GM12864 (cell line): Measurements from ENCODE around the gene BRF1.

Source experiments
- DNase-seq: peaks from one replicate; pipeline ENCODE4 v3.0.0-alpha.2; 2011; ENCODE audit warnings: low read depth
- H3K4me3 ChIP-seq: 2 replicates; pipeline ENCODE4 v1.5.1; 2011; ENCODE audit warnings: mild to moderate bottlenecking, low read depth, low read length, control low read depth
- TF ChIP-seq, protein P1 (sequence below): IDR thresholded peaks from 2 replicates; pipeline ENCODE4 v1.5.1; 2011; ENCODE audit warnings: low read depth, mild to moderate bottlenecking, moderate library complexity, low read length, control low read depth, inconsistent platforms; ENCODE audit errors: missing control alignments

The BRF1 gene

DNA sequence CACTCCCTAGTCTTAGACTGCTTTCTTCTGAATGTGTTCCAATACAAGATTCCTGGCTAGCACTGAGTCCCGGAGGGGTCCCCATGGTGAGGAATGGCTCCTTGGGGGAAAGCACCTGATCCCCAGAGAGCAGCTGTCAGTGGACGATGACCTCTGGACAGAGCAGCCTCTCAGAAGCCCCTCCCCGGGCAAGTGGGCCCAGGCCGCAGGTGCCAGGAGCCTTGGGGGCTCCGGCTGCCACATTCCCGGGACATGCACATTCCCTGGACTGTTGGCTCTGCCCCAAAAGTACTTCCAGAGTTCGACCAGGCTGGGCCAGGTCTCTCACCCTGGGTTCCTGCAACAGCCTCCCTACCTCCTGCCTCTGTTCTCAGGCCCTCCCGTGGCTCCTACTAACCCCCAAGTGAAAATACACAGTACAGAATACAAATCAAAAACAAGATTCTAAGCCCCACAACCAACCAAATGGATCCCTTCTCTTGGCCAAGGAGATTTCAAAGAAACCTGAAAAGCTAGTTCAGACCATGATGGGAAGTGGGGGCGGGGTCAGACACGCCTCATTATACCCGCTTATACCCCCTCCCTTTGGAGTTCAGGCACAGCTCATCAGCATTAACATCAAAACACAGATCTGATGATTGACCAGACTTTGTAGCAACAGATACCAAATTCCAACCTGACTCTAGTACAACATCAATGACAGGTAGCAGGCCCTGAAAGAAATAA is 75.8 kb downstream of the BRF1 start:
- H3K4me3 ChIP-seq, result no peak overlapping the region
- DNase-seq, result no peak
- TF ChIP-seq, protein P1, sequence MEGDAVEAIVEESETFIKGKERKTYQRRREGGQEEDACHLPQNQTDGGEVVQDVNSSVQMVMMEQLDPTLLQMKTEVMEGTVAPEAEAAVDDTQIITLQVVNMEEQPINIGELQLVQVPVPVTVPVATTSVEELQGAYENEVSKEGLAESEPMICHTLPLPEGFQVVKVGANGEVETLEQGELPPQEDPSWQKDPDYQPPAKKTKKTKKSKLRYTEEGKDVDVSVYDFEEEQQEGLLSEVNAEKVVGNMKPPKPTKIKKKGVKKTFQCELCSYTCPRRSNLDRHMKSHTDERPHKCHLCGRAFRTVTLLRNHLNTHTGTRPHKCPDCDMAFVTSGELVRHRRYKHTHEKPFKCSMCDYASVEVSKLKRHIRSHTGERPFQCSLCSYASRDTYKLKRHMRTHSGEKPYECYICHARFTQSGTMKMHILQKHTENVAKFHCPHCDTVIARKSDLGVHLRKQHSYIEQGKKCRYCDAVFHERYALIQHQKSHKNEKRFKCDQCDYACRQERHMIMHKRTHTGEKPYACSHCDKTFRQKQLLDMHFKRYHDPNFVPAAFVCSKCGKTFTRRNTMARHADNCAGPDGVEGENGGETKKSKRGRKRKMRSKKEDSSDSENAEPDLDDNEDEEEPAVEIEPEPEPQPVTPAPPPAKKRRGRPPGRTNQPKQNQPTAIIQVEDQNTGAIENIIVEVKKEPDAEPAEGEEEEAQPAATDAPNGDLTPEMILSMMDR, result no peak

DNA sequence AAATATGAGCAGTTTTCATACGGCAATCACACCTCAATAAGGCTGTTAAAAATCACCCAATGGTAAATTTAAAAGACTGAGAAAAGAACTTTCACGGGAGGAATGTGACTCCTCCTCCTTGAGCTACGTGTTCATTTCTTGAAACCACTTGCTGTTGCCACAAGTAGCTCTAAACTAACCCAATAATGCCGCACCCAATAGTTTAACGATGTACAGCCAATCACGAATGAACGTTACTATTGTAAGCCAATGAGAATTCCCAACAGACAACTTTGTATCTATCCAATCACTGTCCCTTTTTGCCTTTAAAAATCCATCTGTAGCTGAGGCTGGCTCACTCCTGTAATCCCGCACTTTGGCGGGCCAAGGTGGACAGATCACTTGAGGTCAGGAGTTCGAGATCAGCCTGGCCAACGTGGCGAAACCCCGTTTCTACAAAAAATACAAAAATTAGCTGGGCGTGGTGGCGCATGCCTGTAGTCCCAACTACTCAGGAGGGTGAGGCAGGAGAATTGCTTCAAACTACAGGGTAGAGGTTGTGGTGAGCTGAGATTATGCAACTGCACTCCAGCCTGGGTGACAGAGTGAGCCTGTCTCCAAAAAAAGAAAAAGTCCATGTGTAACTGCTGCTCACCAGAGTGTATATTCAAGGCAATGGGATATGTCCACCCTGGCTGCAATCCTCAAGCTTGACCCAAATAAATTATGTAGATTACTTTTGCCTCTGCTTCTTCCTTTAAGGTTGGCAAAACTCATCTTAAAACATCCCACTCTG is 76.8 kb downstream of the BRF1 start:
- no peak for DNase-seq
- no peak overlapping the region for H3K4me3 ChIP-seq
- TF ChIP-seq, protein P1, result no peak

DNA sequence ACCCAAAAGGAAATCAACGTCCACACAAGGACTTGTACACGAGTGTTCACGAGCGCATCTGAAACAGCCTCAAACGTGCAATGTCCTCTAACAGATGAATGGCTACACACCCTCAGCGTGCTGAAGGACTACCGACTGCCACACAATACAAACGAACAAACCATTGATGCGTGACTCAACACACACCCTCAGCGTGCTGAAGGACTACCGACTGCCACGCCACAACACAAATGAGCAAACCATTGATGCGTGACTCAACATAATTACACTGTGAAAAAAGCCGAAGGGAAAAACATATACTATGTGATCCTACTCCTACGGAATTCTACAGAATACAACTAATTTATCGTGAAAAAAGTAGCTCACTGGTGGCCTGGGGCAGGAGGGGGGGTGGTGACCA is 77.5 kb downstream of the BRF1 start:
- no peak for DNase-seq
- TF ChIP-seq, protein P1, result no peak
- H3K4me3 ChIP-seq, result no peak overlapping the region

DNA sequence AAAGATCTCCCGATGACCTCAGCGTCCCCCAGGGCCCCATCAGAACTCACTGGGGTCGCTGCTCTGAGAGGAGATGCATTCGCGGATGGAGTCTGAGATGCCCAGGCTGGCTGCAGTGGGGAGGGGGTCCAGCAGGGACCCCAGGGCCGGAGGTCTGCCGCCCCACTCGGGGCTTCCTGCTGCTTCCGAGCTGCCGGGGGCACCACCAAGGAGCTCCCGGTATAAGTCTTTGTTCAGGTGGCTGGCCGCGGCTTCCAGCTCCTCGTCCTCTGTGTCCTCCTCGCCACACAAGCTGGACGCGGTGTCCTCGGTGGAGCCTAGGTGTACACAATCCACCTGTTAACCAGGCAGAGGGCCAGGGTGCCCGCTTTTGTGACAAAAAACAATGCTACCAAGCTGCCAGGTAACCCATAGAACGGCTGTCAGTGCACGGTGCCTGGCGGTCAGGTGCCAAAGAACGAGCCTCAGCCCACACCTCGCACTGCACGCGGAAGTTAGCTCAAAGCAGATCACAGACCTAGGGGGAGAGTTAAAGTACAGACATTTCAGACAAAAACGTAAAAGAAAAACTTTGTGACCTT is 79.1 kb downstream of the BRF1 start:
- no peak for DNase-seq
- TF ChIP-seq, protein P1, result no peak
- no peak overlapping the region for H3K4me3 ChIP-seq

DNA sequence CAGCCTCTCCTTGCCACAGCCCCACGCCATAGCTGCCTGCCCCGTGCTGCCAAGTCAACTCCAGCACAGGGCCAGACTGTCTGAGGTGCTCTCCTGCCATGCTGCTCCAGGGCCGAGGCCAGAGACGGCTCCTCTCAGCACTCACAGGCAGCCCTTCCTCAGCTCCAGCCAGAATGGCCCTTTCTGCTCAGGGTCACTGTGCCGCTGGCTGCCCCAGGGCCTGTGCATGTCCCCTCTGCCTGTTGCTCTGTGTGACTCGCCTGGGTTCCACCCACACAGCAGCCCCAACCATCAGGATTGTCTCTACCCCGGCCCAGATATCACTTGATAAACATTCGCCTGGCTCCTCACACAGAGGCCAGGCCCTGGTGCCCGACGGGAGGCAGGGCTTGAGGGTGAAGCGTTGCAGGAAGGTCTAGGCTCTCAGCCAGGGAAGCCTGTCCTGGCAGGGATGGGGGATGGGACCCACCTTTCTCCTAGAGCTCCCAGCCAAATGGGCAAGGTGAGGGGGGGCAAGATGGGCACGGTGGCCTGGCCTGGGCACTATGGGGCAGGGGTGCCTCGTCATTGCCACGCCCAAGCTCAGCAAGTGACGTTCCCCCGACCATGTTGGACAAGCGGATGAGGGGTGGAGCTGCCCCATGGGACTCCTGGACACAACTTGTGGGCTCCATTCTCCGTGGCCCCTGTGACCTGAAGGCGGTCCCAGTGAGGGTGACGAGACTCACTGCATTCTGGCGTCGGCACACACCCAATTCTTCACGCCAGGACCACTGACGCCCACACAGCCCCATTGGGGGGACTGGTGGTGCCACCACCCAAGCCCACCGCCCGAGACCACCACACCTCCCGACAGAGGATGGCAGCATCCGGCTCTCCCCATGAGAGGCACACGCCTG is 79.9 kb downstream of the BRF1 start:
- H3K4me3 ChIP-seq, result no peak overlapping the region
- TF ChIP-seq, protein P1, result no peak

DNA sequence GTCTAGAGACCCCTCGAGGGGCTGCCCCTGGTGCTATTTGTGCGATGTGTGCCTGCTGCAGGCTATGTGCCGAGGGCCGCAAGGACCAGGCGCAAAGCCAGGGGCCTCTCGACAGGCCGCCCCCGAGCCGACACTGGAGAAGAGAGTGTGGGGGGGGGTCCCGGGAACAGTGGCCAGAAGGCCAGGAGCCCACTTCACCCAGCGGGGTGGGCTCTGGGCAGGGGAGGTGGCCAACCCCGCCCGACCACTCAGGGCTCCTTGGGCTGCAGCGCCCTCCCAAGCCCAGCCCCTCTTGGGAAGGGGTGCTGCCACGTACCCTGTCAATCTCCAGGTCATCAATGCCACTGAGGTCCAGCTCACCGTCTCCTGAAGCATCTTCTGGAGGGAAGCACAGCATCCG is 81.0 kb downstream of the BRF1 start:
- no peak overlapping the region for H3K4me3 ChIP-seq
- TF ChIP-seq, protein P1, result no peak
- no peak for DNase-seq

More for the DNA sequence above, 79.9 kb downstream of the BRF1 start:
- DNase-seq, result no peak
